HCEC 1CT (cell line): ENCODE results near the gene FARP2.
A peak's percentile ranks its signal among the peaks of the same experiment; 100 is the strongest.
"Not testable (repeated sequence)": the region's sequence is repeated elsewhere in the genome, so short reads cannot be mapped to it uniquely, and the experiment has no call there.

Experiments used
- DNase-seq: peaks from one replicate; pipeline ENCODE4 v3.0.0-alpha.2; 2017

The FARP2 gene

GRCh38 chr2:241355983-241356870 lies at the start of gene FARP2:
TSS of gene FARP2 (plus strand) at chr2:241356285. CDS start at chr2:241373108, 16,823 bp downstream.
- peak; percentile 97 for DNase-seq

GRCh38 chr2:241307055-241307454 lies 49.0 kb upstream of the FARP2 start:
- DNase-seq = no peak

- no peak for DNase-seq
These were observed 47.8 kb upstream of the FARP2 start for GRCh38 chr2:241308267-241308666.

GRCh38 chr2:241308832-241309500 lies 47.1 kb upstream of the FARP2 start:
- no peak for DNase-seq

GRCh38 chr2:241309684-241310117 lies 46.4 kb upstream of the FARP2 start:
- peak; percentile 43 for DNase-seq

GRCh38 chr2:241310917-241311566 lies 45.0 kb upstream of the FARP2 start:
- DNase-seq = no peak

- peak; percentile 65 for DNase-seq
These were observed 44.0 kb upstream of the FARP2 start for GRCh38 chr2:241312082-241312481.

- DNase-seq = no peak
These were observed 42.5 kb upstream of the FARP2 start for GRCh38 chr2:241313543-241314095.

- DNase-seq = peak; percentile 69
These were observed 41.6 kb upstream of the FARP2 start for GRCh38 chr2:241314226-241315092.

- peak; percentile 97 for DNase-seq
These were observed 40.8 kb upstream of the FARP2 start, which contains the start of gene HDLBP for GRCh38 chr2:241315093-241315878. TSS of gene HDLBP (minus strand) at chr2:241315672. CDS start at chr2:241266869, 48,803 bp downstream.

- peak; percentile 63 for DNase-seq
These were observed 40.0 kb upstream of the FARP2 start, which contains the start of gene SEPTIN2 for GRCh38 chr2:241315879-241316631. TSS of gene SEPTIN2 (plus strand) at chr2:241315925. CDS start at chr2:241324233, 8,308 bp downstream.

- DNase-seq = no peak
These were observed 39.3 kb upstream of the FARP2 start for GRCh38 chr2:241316825-241317224.

GRCh38 chr2:241317391-241317790 lies 38.7 kb upstream of the FARP2 start:
- no peak for DNase-seq

GRCh38 chr2:241318830-241319229 lies 37.3 kb upstream of the FARP2 start:
- DNase-seq = not testable (repeated sequence)

GRCh38 chr2:241320394-241320793 lies 35.7 kb upstream of the FARP2 start:
- no peak for DNase-seq

- DNase-seq = no peak
These were observed 35.1 kb upstream of the FARP2 start for GRCh38 chr2:241321033-241321432.

- no peak for DNase-seq
These were observed 34.2 kb upstream of the FARP2 start for GRCh38 chr2:241321886-241322285.

GRCh38 chr2:241323778-241324177 lies 32.3 kb upstream of the FARP2 start:
- DNase-seq = no peak

- no peak for DNase-seq
These were observed 31.3 kb upstream of the FARP2 start for GRCh38 chr2:241324775-241325174.

- no peak for DNase-seq
These were observed 30.8 kb upstream of the FARP2 start for GRCh38 chr2:241325257-241325656.
